Pancreas (tissue), 10 donors: ENCODE results near the gene PTPRM. TPM values are rescaled to one million over a fixed set of nuclear protein-coding genes. Genes with fewer than 3 reads are reported as not detected.

Experiments used
- ATAC-seq, 4 donors: fragments of 200-7000 bp; cut with Tn5 transposase; one replicate each; pipeline versions ENCODE4 v1.8.0 to v1.9.1; 2020; ENCODE audit warnings: mild to moderate bottlenecking in 4 of 4, moderate library complexity in 4 of 4
- DNase-seq, 6 donors: peaks; one replicate each; pipeline ENCODE4 v3.0.0-alpha.2; 2020
- FAIRE-seq: peaks from 2 replicates; lab custom pipeline; 2012; peaks lifted over from hg19 to GRCh38; lab: Jason Lieb, UNC
- H3K27ac ChIP-seq, 4 donors: fragments of 200-600 bp; sonication (generic); 1 replicate in 3 of 4; 2 replicates in 1 of 4; pipeline versions ENCODE4 v1.5.0 to v1.8.0; 2020
- H3K27me3 ChIP-seq, 4 donors: fragments of 200-600 bp; one replicate each; pipeline ENCODE4 v1.8.0; 2021
- H3K36me3 ChIP-seq, 3 donors: fragments of 200-600 bp; sonication (generic) in 1 of 3; one replicate each; pipeline versions ENCODE4 v1.5.0 to v1.8.0; 2020 to 2021
- H3K4me1 ChIP-seq, 3 donors: fragments of 200-600 bp; one replicate each; pipeline ENCODE4 v1.8.0; 2021
- H3K4me3 ChIP-seq, 4 donors: fragments of 200-600 bp; sonication (generic) in 2 of 4; one replicate each; pipeline versions ENCODE4 v1.5.0 to v1.8.0; 2020 to 2021
- H3K9me3 ChIP-seq, 4 donors: fragments of 200-600 bp; one replicate each; pipeline ENCODE4 v1.8.0; 2021
- WGBS, 2 donors: extraction: QIAGEN DNeasy Blood & Tissue Kit; methylation state at CpG; one replicate each; pipeline ENCODE4 v1.1.7; 2013; 5-methylcytosine and 5-hydroxymethylcytosine counted together
- intact Hi-C, 3 donors: fragments of 100-400 bp; cut with DNase I; formaldehyde crosslinking; loops; one replicate each; pipeline versions ENCODE4 v1.11.1 to v1.14.2; 2022
- polyA plus RNA-seq, 2 donors: library from polyadenylated mRNA; stranded (reverse); fragments of 200-250 nt; gene quantifications; one replicate each; pipeline ENCODE4 v1.2.3, GENCODE V29; 2013
- total RNA-seq, 6 donors: library from RNA; stranded (reverse); fragmentation: NEBNext Ultra II Directional in 4 of 6; extraction: Animal tissue kit (Norgen Biotek cat#: 25700) in 4 of 6; gene quantifications; one replicate each; pipeline versions ENCODE4 v1.2.1 to v1.2.4, GENCODE V29; 2021 to 2023
- TF ChIP-seq, protein P1 (sequence below), 4 donors: fragments of 200-600 bp; sonication (generic) in 3 of 4; IDR thresholded peaks; one replicate each; pipeline versions ENCODE4 v1.5.0 to v1.8.0; 2021; ENCODE audit warnings: antibody characterized with exemption in 4 of 4
- donor health status: healthy with polysubstance abuse.
- donor health status: DM: no; HTN: no; CAD: no; lungs with moderate emphysema.
- donor health status: DM: no; HTN: no; CAD: no.
- donor health status: control.
- donor health status: control.
- donor health status: Bipolar disorder and iron deficiency.
- donor health status: DM: yes; HTN: yes; CAD: no.
- donor health status: DM: no; HTN: no; CAD: no.
- donor health status: DM: no; HTN: no; CAD: no.
- donor health status: DM: yes; HTN: yes; CAD: no.

Gene PTPRM
- total and polyA plus RNA-seq, 8 donors: 14.5 to 50.7 (median 19.7) TPM

DNA sequence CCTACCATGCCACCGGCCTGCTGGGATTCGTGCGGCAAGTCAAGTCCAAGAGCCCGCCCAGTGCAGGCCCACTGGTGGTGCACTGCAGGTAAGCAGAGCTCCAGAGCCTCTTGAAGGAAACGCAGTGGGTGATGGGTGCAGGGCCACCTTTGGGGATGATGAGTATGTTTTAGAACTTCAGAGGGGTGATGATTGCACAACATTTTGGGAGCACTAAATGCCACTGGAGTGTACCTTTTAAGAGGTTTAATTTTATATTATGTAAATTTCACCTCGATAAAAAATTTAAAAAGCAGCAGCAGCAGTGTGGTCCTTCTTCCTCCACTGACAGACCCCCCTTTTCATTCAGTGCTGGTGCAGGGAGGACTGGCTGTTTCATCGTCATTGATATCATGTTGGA is 809.0 kb downstream of the PTPRM start:
- intact Hi-C loops: no loop called here
- no peak for FAIRE-seq
- no peak overlapping the region for H3K4me3 ChIP-seq
- TF ChIP-seq, protein P1, sequence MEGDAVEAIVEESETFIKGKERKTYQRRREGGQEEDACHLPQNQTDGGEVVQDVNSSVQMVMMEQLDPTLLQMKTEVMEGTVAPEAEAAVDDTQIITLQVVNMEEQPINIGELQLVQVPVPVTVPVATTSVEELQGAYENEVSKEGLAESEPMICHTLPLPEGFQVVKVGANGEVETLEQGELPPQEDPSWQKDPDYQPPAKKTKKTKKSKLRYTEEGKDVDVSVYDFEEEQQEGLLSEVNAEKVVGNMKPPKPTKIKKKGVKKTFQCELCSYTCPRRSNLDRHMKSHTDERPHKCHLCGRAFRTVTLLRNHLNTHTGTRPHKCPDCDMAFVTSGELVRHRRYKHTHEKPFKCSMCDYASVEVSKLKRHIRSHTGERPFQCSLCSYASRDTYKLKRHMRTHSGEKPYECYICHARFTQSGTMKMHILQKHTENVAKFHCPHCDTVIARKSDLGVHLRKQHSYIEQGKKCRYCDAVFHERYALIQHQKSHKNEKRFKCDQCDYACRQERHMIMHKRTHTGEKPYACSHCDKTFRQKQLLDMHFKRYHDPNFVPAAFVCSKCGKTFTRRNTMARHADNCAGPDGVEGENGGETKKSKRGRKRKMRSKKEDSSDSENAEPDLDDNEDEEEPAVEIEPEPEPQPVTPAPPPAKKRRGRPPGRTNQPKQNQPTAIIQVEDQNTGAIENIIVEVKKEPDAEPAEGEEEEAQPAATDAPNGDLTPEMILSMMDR (IDR thresholded peaks at IDR 0.05): no peak
- H3K27me3 ChIP-seq: no peaks in the 10 kb centered on the region
- no peak overlapping the region for H3K27ac ChIP-seq
- no peak for DNase-seq
- WGBS, 2 donors: 97% methylated on average over 7 of the region's 7 CpGs
- H3K4me1 ChIP-seq: no peaks in the 10 kb centered on the region
- ATAC-seq: no peak
- H3K36me3 ChIP-seq: peaks cover 0 to 11% (median 0%) of the 10 kb centered on the region in 3 donors
- no peaks in the 10 kb centered on the region for H3K9me3 ChIP-seq

DNA sequence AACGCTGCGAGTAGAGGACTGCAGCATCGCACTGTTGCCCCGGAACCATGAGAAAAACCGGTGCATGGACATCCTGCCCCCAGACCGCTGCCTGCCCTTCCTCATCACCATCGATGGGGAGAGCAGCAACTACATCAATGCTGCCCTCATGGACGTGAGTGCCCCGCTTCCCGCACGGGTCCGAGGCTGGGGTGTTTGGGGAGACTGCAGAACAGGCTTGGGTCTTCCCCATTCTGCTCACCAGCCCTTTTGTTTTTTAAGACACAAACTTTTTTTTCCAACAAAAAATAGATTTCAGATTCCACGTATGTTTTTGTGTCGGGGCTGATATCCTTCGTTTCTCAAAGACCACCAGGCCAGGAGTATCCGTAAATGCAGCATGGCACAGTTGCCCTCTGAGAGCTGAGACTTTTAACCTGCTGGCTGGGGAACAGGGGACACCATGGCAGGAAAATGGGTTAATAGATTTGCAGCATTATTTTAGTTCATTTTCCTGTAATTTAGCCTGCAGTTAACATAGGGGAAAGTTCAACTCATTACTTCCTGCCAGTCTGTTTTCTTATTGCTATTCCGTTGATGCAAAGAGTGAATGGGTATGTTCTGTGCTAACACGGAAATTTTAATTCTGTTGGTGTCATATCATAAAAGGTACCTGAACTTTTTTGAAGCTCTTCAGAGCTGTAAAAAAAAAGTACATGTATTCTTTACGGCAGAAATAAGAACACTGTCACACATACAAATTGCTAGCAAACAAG is 812.2 kb downstream of the PTPRM start:
- Histone ChIP-seq H3K36me3 (peaks cover 0 to 11% (median 0%) of the 10 kb centered on the region in 3 donors), H3K9me3 (no peaks in the 10 kb centered on the region), H3K27ac (no peak overlapping the region), H3K4me3 (no peak overlapping the region), H3K4me1 (no peaks in the 10 kb centered on the region), H3K27me3 (no peaks in the 10 kb centered on the region)
- DNase-seq (no peak), FAIRE-seq (no peak), ATAC-seq (no peak)
- 95% methylated on average over 19 of the region's 19 CpGs for WGBS, 2 donors
- intact Hi-C loops: no loop called here
- TF ChIP-seq, protein P1 (IDR thresholded peaks at IDR 0.05): no peak

DNA sequence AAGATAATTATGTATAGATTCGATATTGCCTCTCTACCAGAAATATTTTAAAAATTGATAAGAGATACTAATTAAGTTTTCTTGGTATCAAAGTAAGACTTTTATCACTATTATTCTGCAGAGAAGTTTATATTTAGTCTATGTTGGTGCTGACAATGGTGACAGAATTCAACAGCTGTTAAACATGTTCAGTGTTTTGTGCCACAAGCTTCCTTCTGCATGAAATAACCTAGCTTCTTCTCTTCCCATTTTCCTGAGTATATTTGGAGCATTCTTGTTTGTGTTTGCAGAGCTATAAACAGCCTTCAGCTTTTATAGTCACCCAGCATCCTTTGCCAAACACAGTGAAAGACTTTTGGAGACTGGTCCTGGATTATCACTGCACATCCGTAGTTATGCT is 812.9 kb downstream of the PTPRM start:
- no peaks in the 10 kb centered on the region for H3K4me1 ChIP-seq
- intact Hi-C loops: loop anchor here in 1 of 3 donors (10.0 kb wide), 2 partner anchors 295 to 1105 kb away; no protein-coding TSS in a partner anchor
- H3K4me3 ChIP-seq: no peak overlapping the region
- H3K27ac ChIP-seq: no peak overlapping the region
- no peaks in the 10 kb centered on the region for H3K27me3 ChIP-seq
- no peak for FAIRE-seq
- TF ChIP-seq, protein P1 (IDR thresholded peaks at IDR 0.05): no peak
- WGBS, 2 donors: 93% methylated on average over 2 of the region's 2 CpGs
- H3K9me3 ChIP-seq: no peaks in the 10 kb centered on the region
- peaks cover 0 to 11% (median 0%) of the 10 kb centered on the region in 3 donors for H3K36me3 ChIP-seq
- ATAC-seq: no peak
- DNase-seq: no peak

DNA sequence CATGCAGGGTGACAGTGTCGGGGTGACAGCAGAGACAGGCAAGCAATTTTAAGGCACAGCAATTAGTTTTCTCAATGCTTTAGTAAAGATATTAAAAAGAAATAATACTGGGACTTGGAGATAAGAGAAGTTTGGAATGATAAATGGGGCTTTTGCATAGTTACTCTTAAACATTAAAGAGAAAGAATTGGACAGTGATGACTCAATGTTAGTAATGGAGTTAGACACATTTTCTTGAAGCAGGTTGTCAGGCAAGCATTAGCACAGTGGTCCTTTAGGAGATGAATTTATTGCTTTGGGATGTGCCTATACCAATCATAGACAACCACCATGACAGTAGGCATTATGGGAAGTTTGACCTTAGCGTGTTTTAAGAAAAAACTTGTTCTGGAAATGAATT is 813.8 kb downstream of the PTPRM start:
- TF ChIP-seq, protein P1 (IDR thresholded peaks at IDR 0.05): no peak
- no peak overlapping the region for H3K4me3 ChIP-seq
- no peak for FAIRE-seq
- DNase-seq: no peak
- no peaks in the 10 kb centered on the region for H3K9me3 ChIP-seq
- peaks cover 0 to 18% (median 0%) of the 10 kb centered on the region in 3 donors for H3K36me3 ChIP-seq
- H3K27me3 ChIP-seq: no peaks in the 10 kb centered on the region
- H3K27ac ChIP-seq: no peak overlapping the region
- H3K4me1 ChIP-seq: no peaks in the 10 kb centered on the region
- WGBS, 2 donors: 94 to 96% methylated on average over 2 of the region's 2 CpGs
- no peak for ATAC-seq
- intact Hi-C loops: loop anchor here in 1 of 3 donors (10.0 kb wide), 2 partner anchors 296 to 1106 kb away; no protein-coding TSS in a partner anchor
